ENCODE measurements around the gene KLHDC4.

DNA sequence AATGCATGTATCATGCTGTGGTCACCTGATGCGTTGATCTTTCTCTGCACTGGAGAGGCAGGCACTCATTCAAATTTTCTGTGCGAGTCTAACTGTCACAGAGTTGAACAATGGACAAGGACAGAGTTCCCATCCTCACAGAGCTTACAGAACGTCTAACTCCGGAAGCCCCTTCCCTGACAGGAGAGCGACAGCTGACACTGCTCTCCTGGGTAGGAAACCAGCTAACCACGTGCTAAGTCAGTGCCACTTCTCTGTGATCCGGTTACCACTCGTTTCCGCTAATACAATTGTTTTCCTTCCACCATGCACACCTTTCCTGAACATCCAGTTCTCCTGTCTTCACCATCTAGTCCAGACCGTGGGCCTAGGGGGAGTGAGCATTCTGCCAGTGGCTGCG is 11.3 kb downstream of the KLHDC4 start:
- TF ChIP-seq RAD21 (IDR thresholded peaks at IDR 0.05; ENCODE audit: low read length): no peak
- TF ChIP-seq, protein P1, sequence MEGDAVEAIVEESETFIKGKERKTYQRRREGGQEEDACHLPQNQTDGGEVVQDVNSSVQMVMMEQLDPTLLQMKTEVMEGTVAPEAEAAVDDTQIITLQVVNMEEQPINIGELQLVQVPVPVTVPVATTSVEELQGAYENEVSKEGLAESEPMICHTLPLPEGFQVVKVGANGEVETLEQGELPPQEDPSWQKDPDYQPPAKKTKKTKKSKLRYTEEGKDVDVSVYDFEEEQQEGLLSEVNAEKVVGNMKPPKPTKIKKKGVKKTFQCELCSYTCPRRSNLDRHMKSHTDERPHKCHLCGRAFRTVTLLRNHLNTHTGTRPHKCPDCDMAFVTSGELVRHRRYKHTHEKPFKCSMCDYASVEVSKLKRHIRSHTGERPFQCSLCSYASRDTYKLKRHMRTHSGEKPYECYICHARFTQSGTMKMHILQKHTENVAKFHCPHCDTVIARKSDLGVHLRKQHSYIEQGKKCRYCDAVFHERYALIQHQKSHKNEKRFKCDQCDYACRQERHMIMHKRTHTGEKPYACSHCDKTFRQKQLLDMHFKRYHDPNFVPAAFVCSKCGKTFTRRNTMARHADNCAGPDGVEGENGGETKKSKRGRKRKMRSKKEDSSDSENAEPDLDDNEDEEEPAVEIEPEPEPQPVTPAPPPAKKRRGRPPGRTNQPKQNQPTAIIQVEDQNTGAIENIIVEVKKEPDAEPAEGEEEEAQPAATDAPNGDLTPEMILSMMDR (IDR thresholded peaks at IDR 0.05): no peak
- TF ChIP-seq, protein P2, sequence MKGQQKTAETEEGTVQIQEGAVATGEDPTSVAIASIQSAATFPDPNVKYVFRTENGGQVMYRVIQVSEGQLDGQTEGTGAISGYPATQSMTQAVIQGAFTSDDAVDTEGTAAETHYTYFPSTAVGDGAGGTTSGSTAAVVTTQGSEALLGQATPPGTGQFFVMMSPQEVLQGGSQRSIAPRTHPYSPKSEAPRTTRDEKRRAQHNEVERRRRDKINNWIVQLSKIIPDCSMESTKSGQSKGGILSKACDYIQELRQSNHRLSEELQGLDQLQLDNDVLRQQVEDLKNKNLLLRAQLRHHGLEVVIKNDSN (IDR thresholded peaks at IDR 0.05; ENCODE audit: borderline replicate concordance, low read depth): no peak
- TF ChIP-seq, protein P3, sequence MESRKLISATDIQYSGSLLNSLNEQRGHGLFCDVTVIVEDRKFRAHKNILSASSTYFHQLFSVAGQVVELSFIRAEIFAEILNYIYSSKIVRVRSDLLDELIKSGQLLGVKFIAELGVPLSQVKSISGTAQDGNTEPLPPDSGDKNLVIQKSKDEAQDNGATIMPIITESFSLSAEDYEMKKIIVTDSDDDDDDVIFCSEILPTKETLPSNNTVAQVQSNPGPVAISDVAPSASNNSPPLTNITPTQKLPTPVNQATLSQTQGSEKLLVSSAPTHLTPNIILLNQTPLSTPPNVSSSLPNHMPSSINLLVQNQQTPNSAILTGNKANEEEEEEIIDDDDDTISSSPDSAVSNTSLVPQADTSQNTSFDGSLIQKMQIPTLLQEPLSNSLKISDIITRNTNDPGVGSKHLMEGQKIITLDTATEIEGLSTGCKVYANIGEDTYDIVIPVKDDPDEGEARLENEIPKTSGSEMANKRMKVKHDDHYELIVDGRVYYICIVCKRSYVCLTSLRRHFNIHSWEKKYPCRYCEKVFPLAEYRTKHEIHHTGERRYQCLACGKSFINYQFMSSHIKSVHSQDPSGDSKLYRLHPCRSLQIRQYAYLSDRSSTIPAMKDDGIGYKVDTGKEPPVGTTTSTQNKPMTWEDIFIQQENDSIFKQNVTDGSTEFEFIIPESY (IDR thresholded peaks at IDR 0.05; ENCODE audit: borderline replicate concordance, low read depth): no peak
- TF ChIP-seq YY1 (IDR thresholded peaks at IDR 0.05; ENCODE audit: low read depth): no peak
- TF ChIP-seq NRF1 (IDR thresholded peaks at IDR 0.05; ENCODE audit: low read depth, low read length): no peak
- TF ChIP-seq, protein P4, sequence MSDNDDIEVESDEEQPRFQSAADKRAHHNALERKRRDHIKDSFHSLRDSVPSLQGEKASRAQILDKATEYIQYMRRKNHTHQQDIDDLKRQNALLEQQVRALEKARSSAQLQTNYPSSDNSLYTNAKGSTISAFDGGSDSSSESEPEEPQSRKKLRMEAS (IDR thresholded peaks at IDR 0.05; ENCODE audit: low read depth): no peak
- no peak for TF ChIP-seq SMC3 (IDR thresholded peaks at IDR 0.05; ENCODE audit: low read depth, low read length)
- no peak for TF ChIP-seq TAF1 (IDR thresholded peaks at IDR 0.05; ENCODE audit: borderline replicate concordance, low read depth, low read length)

Measured in SK-N-SH (cell line).